ENCODE results near the gene PSMB3. TPM values are rescaled to one million over a fixed set of nuclear protein-coding genes. Genes with fewer than 3 reads are reported as not detected.
"Not testable (repeated sequence)": the region's sequence is repeated elsewhere in the genome, so short reads cannot be mapped to it uniquely, and the experiment has no call there.

The PSMB3 gene
- total and polyA plus RNA-seq, 11 donors: 145 to 305 (median 199) TPM

DNA sequence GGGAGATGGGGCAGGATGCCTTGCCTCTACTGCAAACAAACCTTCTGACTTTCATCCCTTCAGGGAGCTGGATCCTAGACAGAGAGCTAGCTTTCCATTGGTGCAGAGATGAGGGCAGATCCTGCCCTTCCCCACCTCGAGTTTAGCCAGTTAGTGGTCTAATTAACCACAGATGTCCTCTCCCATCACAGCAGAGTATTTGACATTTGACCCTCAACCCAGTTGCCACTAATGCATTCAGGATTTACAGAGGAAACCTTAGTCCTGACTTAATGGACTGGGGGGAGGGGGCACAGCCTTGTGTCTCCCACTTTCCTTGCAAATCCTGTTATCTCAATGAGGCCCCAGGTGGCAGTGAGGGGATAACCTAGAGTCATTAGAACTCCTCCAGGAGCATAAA lies 36.6 kb downstream of the PSMB3 start:
- H3K4me1 ChIP-seq: peaks cover 0 to 22% (median 9%) of the 10 kb centered on the region in 12 donors
- H3K27ac ChIP-seq: no peak overlapping the region
- no peak overlapping the region for H3K4me3 ChIP-seq
- 0 to 19% (median 8%) methylated on average over 1 of the region's 1 CpG for WGBS, 4 donors
- no peaks in the 10 kb centered on the region for H3K9me3 ChIP-seq
- peaks cover 0 to 48% (median 36%) of the 10 kb centered on the region in 9 donors for H3K36me3 ChIP-seq
- TF ChIP-seq, protein P1, sequence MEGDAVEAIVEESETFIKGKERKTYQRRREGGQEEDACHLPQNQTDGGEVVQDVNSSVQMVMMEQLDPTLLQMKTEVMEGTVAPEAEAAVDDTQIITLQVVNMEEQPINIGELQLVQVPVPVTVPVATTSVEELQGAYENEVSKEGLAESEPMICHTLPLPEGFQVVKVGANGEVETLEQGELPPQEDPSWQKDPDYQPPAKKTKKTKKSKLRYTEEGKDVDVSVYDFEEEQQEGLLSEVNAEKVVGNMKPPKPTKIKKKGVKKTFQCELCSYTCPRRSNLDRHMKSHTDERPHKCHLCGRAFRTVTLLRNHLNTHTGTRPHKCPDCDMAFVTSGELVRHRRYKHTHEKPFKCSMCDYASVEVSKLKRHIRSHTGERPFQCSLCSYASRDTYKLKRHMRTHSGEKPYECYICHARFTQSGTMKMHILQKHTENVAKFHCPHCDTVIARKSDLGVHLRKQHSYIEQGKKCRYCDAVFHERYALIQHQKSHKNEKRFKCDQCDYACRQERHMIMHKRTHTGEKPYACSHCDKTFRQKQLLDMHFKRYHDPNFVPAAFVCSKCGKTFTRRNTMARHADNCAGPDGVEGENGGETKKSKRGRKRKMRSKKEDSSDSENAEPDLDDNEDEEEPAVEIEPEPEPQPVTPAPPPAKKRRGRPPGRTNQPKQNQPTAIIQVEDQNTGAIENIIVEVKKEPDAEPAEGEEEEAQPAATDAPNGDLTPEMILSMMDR (IDR thresholded peaks at IDR 0.05): no peak
- TF ChIP-seq POLR2A (IDR thresholded peaks at IDR 0.05): no peak
- intact Hi-C loops (cut with DNase I): no loop called here
- ATAC-seq (no peak), DNase-seq (no peak)
- H3K27me3 ChIP-seq: no peaks in the 10 kb centered on the region

DNA sequence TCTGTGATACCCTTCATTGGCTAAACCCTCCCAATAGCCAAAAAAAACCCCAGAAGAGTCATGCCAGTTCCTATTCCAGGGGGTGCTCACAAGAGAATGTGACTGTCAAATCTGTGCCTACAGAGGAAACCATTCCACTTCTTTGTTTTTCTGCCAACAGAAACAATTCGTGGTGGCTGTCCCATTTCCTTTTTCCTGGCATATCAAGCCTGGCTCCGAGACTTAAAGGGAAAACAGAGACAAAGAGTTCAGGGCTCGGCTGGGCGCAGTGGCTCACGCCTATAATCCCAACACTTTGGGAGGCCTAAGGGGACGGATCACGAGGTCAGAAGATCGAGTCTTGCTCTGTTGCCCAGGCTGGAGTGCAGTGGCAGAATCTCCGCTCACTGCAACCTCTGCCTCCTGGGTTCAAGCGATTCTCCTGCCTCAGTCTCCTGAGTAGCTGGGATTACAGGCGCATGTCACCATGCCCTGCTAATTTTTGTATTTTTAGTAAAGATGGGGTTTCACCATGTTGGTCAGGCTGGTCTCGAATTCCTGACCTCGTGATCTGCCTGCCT lies 37.7 kb downstream of the PSMB3 start:
- intact Hi-C loops (cut with DNase I); ATAC-seq; H3K27me3 ChIP-seq; H3K4me3 ChIP-seq; H3K9me3 ChIP-seq; H3K27ac ChIP-seq; DNase-seq: not testable (repeated sequence)
- H3K36me3 ChIP-seq: peaks cover 0 to 40% (median 33%) of the 10 kb centered on the region in 9 donors
- 67 to 79% (median 73%) methylated on average over 13 of the region's 13 CpGs for WGBS, 4 donors
- H3K4me1 ChIP-seq: peaks cover 0 to 22% (median 9%) of the 10 kb centered on the region in 12 donors

DNA sequence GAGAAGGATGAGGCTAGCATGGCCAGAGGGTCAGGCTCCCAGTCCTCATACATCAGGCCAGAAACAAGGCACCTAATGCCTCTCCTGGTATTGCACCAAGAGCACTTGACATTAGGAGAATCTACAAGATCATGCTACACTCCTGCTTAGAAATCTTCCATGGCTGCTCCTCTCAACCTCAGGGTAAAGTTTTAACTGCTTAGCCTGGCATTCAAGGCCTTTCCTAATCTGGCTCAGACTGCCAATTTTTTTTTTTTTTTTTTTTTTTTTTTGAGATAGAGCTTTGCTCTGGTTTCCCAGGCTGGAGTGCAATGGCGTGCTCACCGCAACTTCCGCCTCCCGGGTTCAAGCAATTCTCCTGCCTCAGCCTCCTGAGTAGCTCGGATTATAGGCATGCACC lies 38.6 kb downstream of the PSMB3 start:
- 83 to 99% (median 95%) methylated on average over 5 of the region's 5 CpGs for WGBS, 4 donors
- no peak for ATAC-seq

DNA sequence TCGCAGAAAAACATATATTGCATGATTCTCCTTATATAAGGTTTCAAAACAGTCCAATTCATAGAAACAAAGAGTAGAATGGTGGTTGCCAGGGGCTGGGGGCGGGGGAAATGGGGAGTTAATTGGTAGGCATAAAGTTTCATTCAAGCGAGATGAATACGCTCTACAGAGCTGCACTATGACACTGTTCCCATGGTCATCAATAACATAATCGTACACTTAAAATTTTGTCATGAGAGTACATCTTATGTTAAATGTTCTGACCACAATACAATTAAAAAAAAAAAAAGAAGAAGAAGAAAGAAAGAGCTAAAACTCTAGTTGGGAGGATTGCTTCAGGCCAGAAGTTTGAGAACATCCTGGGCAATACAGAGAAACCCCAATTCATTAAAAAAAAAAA lies 41.7 kb downstream of the PSMB3 start:
- H3K9me3 ChIP-seq: no peaks in the 10 kb centered on the region
- intact Hi-C loops (cut with DNase I): no loop called here
- DNase-seq (no peak), ATAC-seq (no peak)
- peaks cover 6 to 50% (median 38%) of the 10 kb centered on the region in 12 donors for H3K4me1 ChIP-seq
- 94 to 97% (median 95%) methylated on average over 5 of the region's 5 CpGs for WGBS, 4 donors
- peaks cover 0 to 33% (median 24%) of the 10 kb centered on the region in 9 donors for H3K36me3 ChIP-seq
- H3K4me3 ChIP-seq: no peak overlapping the region
- no peaks in the 10 kb centered on the region for H3K27me3 ChIP-seq
- no peak overlapping the region for H3K27ac ChIP-seq
- no peak for TF ChIP-seq POLR2A (IDR thresholded peaks at IDR 0.05)
- TF ChIP-seq, protein P1 (IDR thresholded peaks at IDR 0.05): no peak

More for the DNA sequence above, 38.6 kb downstream of the PSMB3 start:
- TF ChIP-seq, protein P1 (IDR thresholded peaks at IDR 0.05): no peak
- no peak for TF ChIP-seq POLR2A (IDR thresholded peaks at IDR 0.05)
- H3K4me1 ChIP-seq: peaks cover 0 to 24% (median 13%) of the 10 kb centered on the region in 12 donors
- peaks cover 0 to 39% (median 30%) of the 10 kb centered on the region in 9 donors for H3K36me3 ChIP-seq
- no peaks in the 10 kb centered on the region for H3K9me3 ChIP-seq
- DNase-seq: no peak
- H3K4me3 ChIP-seq: no peak overlapping the region
- H3K27ac ChIP-seq: no peak overlapping the region
- intact Hi-C loops (cut with DNase I): no loop called here
- no peaks in the 10 kb centered on the region for H3K27me3 ChIP-seq
